Vagina (tissue), 2 donors: Measurements from ENCODE around the gene CMIP.

ENCODE experiments used
- POLR2AphosphoS5 ChIP-seq, 2 donors: sonication (generic); formaldehyde crosslinking; IDR thresholded peaks; one replicate each; pipeline ENCODE4 v1.9.0; 2017; ENCODE audit warnings: antibody characterized with exemption in 2 of 2, mild to moderate bottlenecking in 2 of 2, low read depth in 1 of 2; ENCODE audit not compliant: insufficient read depth in 1 of 2
- TF ChIP-seq, protein P1 (sequence below), 3 experiments: fragments of 450-650 bp in 2 of 3; fragments of 200-600 bp in 1 of 3; sonication (generic) in 1 of 3; IDR thresholded peaks; one replicate each; pipeline ENCODE4 v1.5.1; 2017 to 2019; ENCODE audit warnings: antibody characterized with exemption in 3 of 3, mild to moderate bottlenecking in 2 of 3, moderate library complexity in 2 of 3

DNA sequence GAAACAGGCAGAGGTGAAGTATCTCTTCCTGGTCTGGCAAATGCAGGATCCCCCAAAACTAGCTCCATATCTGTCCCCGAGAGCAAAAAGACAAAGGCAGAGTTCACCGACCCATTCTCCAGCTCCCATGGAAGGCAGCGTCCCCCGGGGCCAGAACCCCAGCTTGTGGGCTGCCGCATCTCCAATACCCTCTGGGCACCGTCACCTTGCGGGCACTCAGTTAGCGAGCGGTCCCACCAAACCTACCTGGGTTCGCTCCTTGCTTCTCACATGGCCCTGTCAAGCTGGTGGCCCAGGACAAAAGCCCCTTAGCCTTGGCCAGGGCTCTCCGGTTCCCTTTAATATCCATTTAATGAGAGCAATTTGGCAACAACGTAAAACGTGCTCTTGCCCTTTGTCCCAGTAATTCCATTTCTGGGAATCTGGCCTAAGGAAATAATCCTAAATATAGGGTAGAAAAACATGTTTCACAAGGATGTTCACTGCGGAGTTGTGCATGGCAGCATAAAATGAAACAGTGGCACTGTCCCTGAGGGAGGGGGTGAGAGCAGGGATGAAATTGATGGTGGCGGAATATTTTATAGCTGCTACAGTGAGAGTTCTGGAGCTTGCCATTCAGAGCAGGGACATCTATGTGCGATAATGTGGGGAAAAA, 157.1 kb downstream of the CMIP start:
- TF ChIP-seq, protein P1, sequence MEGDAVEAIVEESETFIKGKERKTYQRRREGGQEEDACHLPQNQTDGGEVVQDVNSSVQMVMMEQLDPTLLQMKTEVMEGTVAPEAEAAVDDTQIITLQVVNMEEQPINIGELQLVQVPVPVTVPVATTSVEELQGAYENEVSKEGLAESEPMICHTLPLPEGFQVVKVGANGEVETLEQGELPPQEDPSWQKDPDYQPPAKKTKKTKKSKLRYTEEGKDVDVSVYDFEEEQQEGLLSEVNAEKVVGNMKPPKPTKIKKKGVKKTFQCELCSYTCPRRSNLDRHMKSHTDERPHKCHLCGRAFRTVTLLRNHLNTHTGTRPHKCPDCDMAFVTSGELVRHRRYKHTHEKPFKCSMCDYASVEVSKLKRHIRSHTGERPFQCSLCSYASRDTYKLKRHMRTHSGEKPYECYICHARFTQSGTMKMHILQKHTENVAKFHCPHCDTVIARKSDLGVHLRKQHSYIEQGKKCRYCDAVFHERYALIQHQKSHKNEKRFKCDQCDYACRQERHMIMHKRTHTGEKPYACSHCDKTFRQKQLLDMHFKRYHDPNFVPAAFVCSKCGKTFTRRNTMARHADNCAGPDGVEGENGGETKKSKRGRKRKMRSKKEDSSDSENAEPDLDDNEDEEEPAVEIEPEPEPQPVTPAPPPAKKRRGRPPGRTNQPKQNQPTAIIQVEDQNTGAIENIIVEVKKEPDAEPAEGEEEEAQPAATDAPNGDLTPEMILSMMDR (IDR thresholded peaks at IDR 0.05): no peak
- peak; percentile 13 to 93 for TF ChIP-seq POLR2AphosphoS5 (IDR thresholded peaks at IDR 0.05; ENCODE audit: insufficient read depth in 1 of 2, low read depth in 1 of 2)
